Neuronal stem cell (in vitro differentiated cells): ENCODE data around the gene C3orf62.
"Not testable (repeated sequence)": the region's sequence is repeated elsewhere in the genome, so short reads cannot be mapped to it uniquely, and the experiment has no call there.

Experiments
- DNase-seq: peaks from one replicate; pipeline ENCODE4 v3.0.0-alpha.2; 2013; ENCODE audit warnings: low spot score
- H2AFZ ChIP-seq: one replicate; pipeline ENCODE4 v1.6.1; 2013; ENCODE audit warnings: mild to moderate bottlenecking, low read length, inconsistent platforms
- H2AK5ac ChIP-seq: 2 replicates; pipeline ENCODE4 v1.6.1; 2013; ENCODE audit warnings: low read depth, mild to moderate bottlenecking, inconsistent platforms, low read length, moderate library complexity, mixed read lengths
- H2BK120ac ChIP-seq: 2 replicates; pipeline ENCODE4 v1.6.1; 2013; ENCODE audit warnings: low read depth, mild to moderate bottlenecking, inconsistent platforms, low read length, moderate library complexity, mixed read lengths
- H2BK12ac ChIP-seq: one replicate; pipeline ENCODE4 v1.6.1; 2013; ENCODE audit warnings: low read length, inconsistent platforms
- H2BK15ac ChIP-seq: 2 replicates; pipeline ENCODE4 v1.6.1; 2013; ENCODE audit warnings: mild to moderate bottlenecking, low read length, inconsistent platforms, mixed read lengths
- H2BK5ac ChIP-seq: one replicate; pipeline ENCODE4 v1.6.1; 2013; ENCODE audit warnings: inconsistent platforms, mild to moderate bottlenecking, low read length, moderate library complexity
- H3K14ac ChIP-seq: one replicate; pipeline ENCODE4 v1.6.1; 2013; ENCODE audit warnings: low read length, inconsistent platforms
- H3K18ac ChIP-seq: 2 replicates; pipeline ENCODE4 v1.6.1; 2013; ENCODE audit warnings: low read length, inconsistent platforms
- H3K23ac ChIP-seq: 2 replicates; pipeline ENCODE4 v1.6.1; 2013; ENCODE audit warnings: low read depth, mild to moderate bottlenecking, mixed read lengths, low read length, inconsistent platforms; ENCODE audit not compliant: poor library complexity
- H3K27ac ChIP-seq: replicated peaks from 3 replicates; pipeline ENCODE4 v1.5.1; 2013; ENCODE audit warnings: low read length, inconsistent platforms
- H3K27me3 ChIP-seq, 3 experiments: 2 replicates each; pipeline ENCODE4 v1.6.1; 2013; ENCODE audit warnings: low read length in 3 of 3, mild to moderate bottlenecking in 2 of 3, inconsistent platforms in 1 of 3, low read depth in 1 of 3, mixed read lengths in 1 of 3, moderate library complexity in 1 of 3; ENCODE audit not compliant: control insufficient read depth in 3 of 3, insufficient read depth in 3 of 3
- H3K36me3 ChIP-seq, 2 donors: replicated peaks in 1 of 2; 2 replicates each; pipeline ENCODE4 v1.6.1; 2013; ENCODE audit warnings: low read length in 2 of 2; ENCODE audit not compliant: control insufficient read depth in 2 of 2, insufficient read depth in 2 of 2
- H3K4ac ChIP-seq: 2 replicates; pipeline ENCODE4 v1.6.1; 2013; ENCODE audit warnings: inconsistent platforms, mild to moderate bottlenecking, low read length, moderate library complexity
- H3K4me1 ChIP-seq, 2 donors: 1 replicate in 1 of 2; 2 replicates in 1 of 2; pipeline ENCODE4 v1.6.1; 2013; ENCODE audit warnings: low read length in 2 of 2, low read depth in 1 of 2; ENCODE audit not compliant: control insufficient read depth in 2 of 2, insufficient read depth in 1 of 2
- H3K4me2 ChIP-seq: one replicate; pipeline ENCODE4 v1.6.1; 2013; ENCODE audit warnings: mild to moderate bottlenecking, low read length, inconsistent platforms; ENCODE audit not compliant: insufficient read depth, poor library complexity, severe bottlenecking
- H3K4me3 ChIP-seq, 2 donors: 2 replicates each; pipeline ENCODE4 v1.5.1; 2013; ENCODE audit warnings: low read length in 2 of 2, mild to moderate bottlenecking in 2 of 2, inconsistent platforms in 1 of 2, moderate library complexity in 1 of 2
- H3K79me1 ChIP-seq: one replicate; pipeline ENCODE4 v1.6.1; 2013; ENCODE audit warnings: low read depth, mild to moderate bottlenecking, inconsistent platforms, low read length, moderate library complexity
- H3K9ac ChIP-seq: one replicate; pipeline ENCODE4 v1.6.1; 2013; ENCODE audit warnings: mild to moderate bottlenecking, low read depth, low read length, inconsistent platforms; ENCODE audit not compliant: poor library complexity
- H3K9me3 ChIP-seq, 2 donors: replicated peaks in 1 of 2; 2 replicates each; pipeline versions ENCODE3 to v1.6.1; 2013; ENCODE audit warnings: low read length in 2 of 2, mild to moderate bottlenecking in 2 of 2, inconsistent platforms in 1 of 2, low read depth in 1 of 2, mixed read lengths in 1 of 2, moderate library complexity in 1 of 2; ENCODE audit not compliant: control insufficient read depth in 2 of 2, insufficient read depth in 1 of 2
- H4K8ac ChIP-seq: one replicate; pipeline ENCODE4 v1.6.1; 2013; ENCODE audit warnings: low read depth, mild to moderate bottlenecking, inconsistent platforms, low read length, moderate library complexity
- H4K91ac ChIP-seq: one replicate; pipeline ENCODE4 v1.6.1; 2013; ENCODE audit warnings: low read length, low read depth, mild to moderate bottlenecking, inconsistent platforms; ENCODE audit not compliant: poor library complexity
- WGBS, 2 donors: extraction: QIAGEN DNeasy Blood & Tissue Kit; methylation state at CpG; one replicate each; pipeline ENCODE4 v1.1.7; 2013; ENCODE audit warnings: missing lambda C conversion rate in 2 of 2, mixed read lengths in 1 of 2; ENCODE audit not compliant: insufficient read length in 2 of 2, insufficient replicate concordance in 1 of 2; ENCODE audit errors: extremely low coverage in 2 of 2; 5-methylcytosine and 5-hydroxymethylcytosine counted together

Gene C3orf62

DNA sequence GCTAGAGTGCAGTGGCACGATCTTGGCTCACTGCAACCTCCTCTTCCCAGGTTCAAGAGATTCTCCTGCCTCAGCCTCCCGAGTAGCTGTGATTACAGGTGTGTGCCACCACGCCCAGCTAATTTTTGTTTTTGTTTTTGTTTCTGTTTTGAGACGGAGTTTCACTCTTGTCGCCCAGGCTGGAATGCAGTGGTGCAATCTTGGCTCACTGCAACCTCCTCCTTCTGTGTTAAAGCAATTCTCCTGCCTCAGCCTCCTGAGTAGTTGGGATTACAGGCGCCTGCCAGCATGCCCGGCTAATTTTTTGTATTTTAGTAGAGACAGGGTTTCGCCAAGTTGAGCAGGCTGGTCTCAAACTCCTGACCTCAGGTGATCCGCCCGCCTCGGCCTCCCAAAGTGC is 36.9 kb downstream of the C3orf62 start:
- H3K4me1 ChIP-seq, DNase-seq, H3K4ac ChIP-seq, H3K4me3 ChIP-seq, H3K9ac ChIP-seq, H4K8ac ChIP-seq, H3K27me3 ChIP-seq, H2BK5ac ChIP-seq, H2AFZ ChIP-seq, H3K4me2 ChIP-seq, H3K79me1 ChIP-seq, H2BK15ac ChIP-seq, H3K36me3 ChIP-seq, H2AK5ac ChIP-seq, H3K14ac ChIP-seq, H3K9me3 ChIP-seq, H3K27ac ChIP-seq, H4K91ac ChIP-seq, H2BK120ac ChIP-seq, H2BK12ac ChIP-seq, H3K18ac ChIP-seq, H3K23ac ChIP-seq: not testable (repeated sequence)
- WGBS, 2 donors: no CpG with 5 or more reads among the region's 11 CpGs

DNA sequence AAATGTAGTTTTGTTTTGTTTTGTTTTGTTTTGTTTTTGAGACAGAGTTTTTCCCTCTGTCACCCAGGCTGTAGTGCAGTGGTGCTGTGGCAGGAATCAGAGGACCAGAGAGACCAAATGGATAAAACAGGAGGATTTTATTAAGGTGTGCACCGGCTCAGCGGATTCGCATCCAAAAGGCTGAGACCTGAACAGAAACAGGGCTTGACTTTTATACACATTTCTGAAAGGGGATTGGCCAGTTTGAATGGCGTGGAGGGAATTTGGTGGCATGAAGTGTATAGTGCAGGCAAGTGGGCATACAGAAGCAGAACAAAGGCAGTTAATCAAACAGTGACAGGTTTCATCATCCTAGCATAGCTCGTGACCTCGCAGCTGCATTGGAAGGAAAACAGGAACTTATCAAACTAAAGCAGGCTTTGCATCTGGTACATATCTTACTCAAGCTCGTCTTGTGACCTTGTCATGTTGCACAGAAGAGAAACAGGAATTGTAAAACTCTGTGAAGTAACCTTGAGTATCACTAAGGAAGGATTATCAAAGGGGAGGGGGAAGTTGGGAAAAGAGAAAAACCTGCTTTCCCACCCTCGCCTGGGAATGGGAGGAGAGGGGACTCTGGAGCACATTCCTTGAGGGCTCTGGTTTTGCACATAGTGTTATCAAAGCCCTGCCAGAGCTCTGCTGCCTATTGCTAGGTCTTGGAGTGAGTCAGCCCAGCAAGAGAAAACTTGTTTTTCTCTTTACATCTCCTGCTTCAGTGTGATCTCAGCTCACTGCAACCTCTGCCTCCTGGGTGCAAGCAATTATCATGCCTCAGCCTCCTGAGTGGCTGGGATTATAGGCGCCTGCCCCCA is 38.5 kb downstream of the C3orf62 start:
- no peak overlapping the region for H2AK5ac ChIP-seq
- no peaks in the 10 kb centered on the region for H3K4me1 ChIP-seq
- no peaks in the 10 kb centered on the region for H3K27me3 ChIP-seq
- no peak overlapping the region for H3K9ac ChIP-seq
- peak overlapping the region; percentile 27 for H2AFZ ChIP-seq
- no peak overlapping the region for H2BK15ac ChIP-seq
- H2BK120ac ChIP-seq: no peak overlapping the region
- H3K79me1 ChIP-seq: no peaks in the 10 kb centered on the region
- no peak overlapping the region for H3K27ac ChIP-seq
- no peak overlapping the region for H4K8ac ChIP-seq
- no peak overlapping the region for H3K23ac ChIP-seq
- no peak overlapping the region for H3K4me3 ChIP-seq
- no peak overlapping the region for H2BK12ac ChIP-seq
- no CpG with 5 or more reads among the region's 9 CpGs for WGBS, 2 donors
- H3K14ac ChIP-seq: no peak overlapping the region
- DNase-seq: no peak
- H4K91ac ChIP-seq: no peak overlapping the region
- no peak overlapping the region for H3K4me2 ChIP-seq
- H3K36me3 ChIP-seq: no peaks in the 10 kb centered on the region
- H3K9me3 ChIP-seq: peaks cover 3 to 15% of the 10 kb centered on the region in 2 donors
- H2BK5ac ChIP-seq: no peak overlapping the region
- H3K4ac ChIP-seq: no peak overlapping the region
- no peak overlapping the region for H3K18ac ChIP-seq

DNA sequence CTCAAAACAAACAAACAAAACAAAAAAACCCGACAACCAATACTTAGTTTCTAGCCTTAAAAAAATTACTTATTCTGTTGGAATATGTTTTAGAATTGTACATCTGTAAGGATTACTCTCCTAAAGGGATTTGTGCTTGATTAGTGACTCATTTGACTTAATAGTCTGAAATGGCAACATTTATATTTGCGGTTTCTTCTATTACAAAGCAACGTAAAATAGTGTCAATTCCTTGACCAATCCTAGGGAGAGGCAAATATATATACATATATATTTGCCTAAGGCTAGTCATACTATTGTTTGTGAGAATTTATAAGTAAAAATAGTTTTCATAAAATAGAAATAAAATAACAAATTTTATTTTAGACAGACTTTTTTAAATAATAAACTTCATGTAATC is 39.7 kb downstream of the C3orf62 start:
- no peak overlapping the region for H3K18ac ChIP-seq
- H3K27me3 ChIP-seq: no peaks in the 10 kb centered on the region
- no peak overlapping the region for H3K4me3 ChIP-seq
- H2BK12ac ChIP-seq: no peak overlapping the region
- H2AFZ ChIP-seq: no peak overlapping the region
- no peak overlapping the region for H2BK120ac ChIP-seq
- no peak overlapping the region for H3K27ac ChIP-seq
- H3K23ac ChIP-seq: no peak overlapping the region
- H2BK5ac ChIP-seq: no peak overlapping the region
- H3K9ac ChIP-seq: no peak overlapping the region
- H3K4me2 ChIP-seq: no peak overlapping the region
- H3K9me3 ChIP-seq: peaks cover 5 to 26% of the 10 kb centered on the region in 2 donors
- H2BK15ac ChIP-seq: no peak overlapping the region
- no peak overlapping the region for H3K14ac ChIP-seq
- no peak for DNase-seq
- no peaks in the 10 kb centered on the region for H3K79me1 ChIP-seq
- no peak overlapping the region for H2AK5ac ChIP-seq
- no peak overlapping the region for H4K8ac ChIP-seq
- H4K91ac ChIP-seq: no peak overlapping the region
- H3K4me1 ChIP-seq: no peaks in the 10 kb centered on the region
- H3K36me3 ChIP-seq: no peaks in the 10 kb centered on the region
- no peak overlapping the region for H3K4ac ChIP-seq
- no CpG with 5 or more reads among the region's 3 CpGs for WGBS, 2 donors

DNA sequence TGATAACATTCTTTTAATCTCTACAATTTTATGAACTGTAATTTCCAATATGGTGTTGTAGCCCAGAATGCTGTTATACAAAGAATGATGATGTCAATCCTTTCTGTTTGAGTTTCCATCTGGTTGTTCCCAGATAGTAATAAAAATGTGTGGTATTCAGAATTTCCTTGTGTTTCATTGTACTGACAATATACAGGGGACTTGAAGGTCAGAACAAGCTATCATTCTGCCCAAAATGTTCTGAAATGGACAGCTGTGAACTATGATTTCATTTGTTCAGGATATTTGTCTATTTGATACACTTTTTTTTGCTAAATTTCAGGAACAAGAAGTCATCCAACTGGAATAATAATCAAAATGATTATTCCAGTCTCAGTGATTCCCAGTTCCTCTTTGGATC is 40.8 kb downstream of the C3orf62 start:
- Histone ChIP-seq H3K18ac (no peak overlapping the region), H3K23ac (no peak overlapping the region), H2BK5ac (no peak overlapping the region), H2BK120ac (no peak overlapping the region), H4K8ac (no peak overlapping the region), H3K4me1 (no peaks in the 10 kb centered on the region), H3K14ac (no peak overlapping the region), H3K4me3 (no peak overlapping the region), H3K9ac (no peak overlapping the region), H3K27me3 (no peaks in the 10 kb centered on the region), H4K91ac (no peak overlapping the region), H2AFZ (no peak overlapping the region), H3K27ac (no peak overlapping the region), H3K79me1 (no peaks in the 10 kb centered on the region), H2BK15ac (no peak overlapping the region), H3K9me3 (peaks cover 5 to 26% of the 10 kb centered on the region in 2 donors), H2AK5ac (no peak overlapping the region), H3K36me3 (no peaks in the 10 kb centered on the region), H3K4me2 (no peak overlapping the region), H3K4ac (no peak overlapping the region), H2BK12ac (no peak overlapping the region)
- no peak for DNase-seq
